KOPT-K1 (cell line): ENCODE measurements around the gene FGF14.
"Not testable (repeated sequence)": the region's sequence is repeated elsewhere in the genome, so short reads cannot be mapped to it uniquely, and the experiment has no call there.

Experiments used
- H3K27ac ChIP-seq: fragments of 200-600 bp; sonication (generic); 2 replicates; pipeline ENCODE4 v1.5.1; 2016; ENCODE audit warnings: antibody characterized with exemption, mild to moderate bottlenecking, low read depth, low read length; ENCODE audit not compliant: poor library complexity, severe bottlenecking
- H3K36me3 ChIP-seq: fragments of 200-600 bp; sonication (generic); 2 replicates; pipeline ENCODE4 v1.5.1; 2017; ENCODE audit warnings: antibody characterized with exemption, mild to moderate bottlenecking, low read length, moderate library complexity; ENCODE audit not compliant: insufficient read depth
- H3K9me3 ChIP-seq: fragments of 200-600 bp; sonication (generic); 2 replicates; pipeline ENCODE4 v1.5.1; 2017; ENCODE audit warnings: antibody characterized with exemption, low read length, mild to moderate bottlenecking; ENCODE audit not compliant: insufficient read depth, poor library complexity, severe bottlenecking

FGF14 gene

GRCh38 chr13:101868585-101869469 is 533.0 kb downstream of the FGF14 start:
- Histone ChIP-seq H3K9me3 (no peaks in the 10 kb centered on the region), H3K36me3 (no peaks in the 10 kb centered on the region), H3K27ac (no peak overlapping the region)

DNA sequence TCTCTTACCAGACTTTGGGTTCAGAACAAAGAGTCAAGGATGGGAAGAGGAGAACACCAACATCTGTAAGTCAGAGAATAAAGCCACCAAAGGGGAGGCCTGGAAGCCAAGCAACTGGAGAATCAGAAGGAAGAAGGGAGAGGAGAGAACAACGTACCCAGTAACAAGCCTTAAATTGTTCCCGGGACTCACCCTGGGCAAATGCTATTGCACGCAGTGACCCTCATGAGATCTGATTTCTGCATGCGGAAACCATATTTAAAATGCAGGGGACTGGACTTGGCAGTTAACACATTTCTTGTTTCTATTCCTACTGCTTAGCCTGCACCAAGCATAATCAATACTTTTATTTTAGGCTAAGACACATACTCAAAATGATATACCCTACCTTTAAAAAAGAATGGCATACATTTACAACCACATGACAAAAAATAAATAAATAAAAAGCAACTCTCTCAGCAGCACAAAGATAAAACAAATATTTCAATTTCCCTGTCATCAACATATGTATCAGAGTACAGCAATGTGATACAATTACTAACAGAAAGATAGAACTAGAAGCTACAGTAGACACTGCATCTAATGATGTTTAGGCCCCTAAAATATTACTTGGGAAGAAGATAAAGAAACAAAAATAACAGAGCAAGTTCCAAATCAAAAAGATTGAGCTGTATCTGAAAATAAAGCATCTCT is 534.8 kb downstream of the FGF14 start:
- Histone ChIP-seq H3K27ac (no peak overlapping the region), H3K9me3 (no peaks in the 10 kb centered on the region), H3K36me3 (no peaks in the 10 kb centered on the region)

DNA sequence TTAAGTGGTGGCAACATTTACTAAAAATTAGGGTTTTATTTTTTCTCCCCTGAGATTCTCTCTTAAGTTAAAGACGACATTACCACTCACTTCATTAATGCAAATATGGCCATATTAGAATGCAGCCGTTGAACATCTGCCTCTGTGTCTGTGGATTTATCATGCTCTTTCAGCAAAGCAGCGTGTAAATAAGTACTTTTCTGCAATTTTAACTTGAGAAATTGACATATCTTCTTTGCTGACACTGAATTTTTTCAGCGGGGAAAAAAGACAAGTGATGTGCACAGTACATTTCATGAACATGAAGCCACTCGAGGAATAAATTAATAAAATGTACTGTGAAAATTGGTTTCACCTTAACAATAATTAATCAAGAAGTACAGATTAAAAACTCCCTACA is 543.0 kb downstream of the FGF14 start:
- Histone ChIP-seq H3K27ac (no peak overlapping the region), H3K36me3 (no peaks in the 10 kb centered on the region), H3K9me3 (no peaks in the 10 kb centered on the region)

GRCh38 chr13:101846701-101847100 is 555.1 kb downstream of the FGF14 start:
- Histone ChIP-seq H3K27ac (no peak overlapping the region), H3K36me3 (no peaks in the 10 kb centered on the region), H3K9me3 (no peaks in the 10 kb centered on the region)

DNA sequence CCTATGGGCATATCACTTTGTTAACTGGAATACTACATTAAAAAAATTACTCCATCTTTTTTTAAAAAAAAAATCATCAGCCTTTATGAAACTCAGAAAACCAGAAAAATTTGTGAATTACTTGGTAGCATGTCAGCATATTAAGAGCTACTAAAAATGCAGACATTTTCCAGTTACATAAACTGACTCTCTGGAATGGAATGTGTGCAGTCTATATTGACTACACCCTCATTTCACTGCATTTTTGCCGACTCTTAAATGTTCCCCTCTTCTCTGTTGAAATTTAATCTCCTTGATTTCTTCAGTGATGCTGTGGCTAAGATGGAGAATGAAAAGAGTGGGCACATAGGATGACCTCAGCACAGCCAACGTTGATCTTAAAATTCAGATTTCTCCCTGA is 555.6 kb downstream of the FGF14 start:
- H3K36me3 ChIP-seq, result no peaks in the 10 kb centered on the region
- no peak overlapping the region for H3K27ac ChIP-seq
- no peaks in the 10 kb centered on the region for H3K9me3 ChIP-seq

DNA sequence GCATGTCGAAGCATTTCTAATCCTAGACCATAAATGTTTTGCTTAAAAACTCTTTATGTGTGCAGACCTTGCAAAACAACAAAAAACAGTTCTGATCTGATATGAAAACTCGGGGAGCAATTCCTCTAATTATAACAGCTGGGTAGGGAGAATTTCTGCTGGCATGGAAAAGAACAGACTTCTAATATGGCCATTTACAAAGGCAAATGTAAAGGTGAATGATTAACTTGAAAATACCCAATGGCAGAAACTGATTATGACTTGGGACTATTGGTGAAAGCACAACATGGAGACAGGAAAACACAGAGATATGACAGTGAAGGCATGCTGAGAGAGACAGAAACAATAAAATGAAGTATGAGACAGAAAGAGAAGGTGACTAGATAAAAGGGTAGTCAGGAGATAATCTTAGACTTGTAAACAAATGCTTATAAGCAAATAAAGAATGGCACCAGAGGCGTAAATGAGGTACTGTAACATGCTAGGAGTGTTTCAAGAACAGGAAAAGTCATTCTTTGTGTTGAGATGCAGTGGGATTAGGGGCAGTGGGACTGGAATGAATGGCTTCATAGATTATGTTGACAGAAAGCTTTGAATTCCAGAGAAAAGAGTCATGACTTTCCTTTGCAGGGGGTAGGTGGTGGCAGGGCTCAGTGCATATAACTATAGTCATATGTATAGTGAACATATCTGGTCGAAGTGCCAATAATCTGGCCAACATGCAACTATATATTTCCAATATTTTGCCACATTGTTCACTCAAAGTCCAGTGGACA is 556.4 kb downstream of the FGF14 start:
- H3K9me3 ChIP-seq, result no peaks in the 10 kb centered on the region
- no peaks in the 10 kb centered on the region for H3K36me3 ChIP-seq
- no peak overlapping the region for H3K27ac ChIP-seq

- H3K9me3 ChIP-seq, result no peaks in the 10 kb centered on the region
- H3K27ac ChIP-seq, result no peak overlapping the region
- H3K36me3 ChIP-seq, result no peaks in the 10 kb centered on the region
These were observed 560.1 kb downstream of the FGF14 start for GRCh38 chr13:101841698-101842097.

GRCh38 chr13:101838323-101838722 is 563.5 kb downstream of the FGF14 start:
- Histone ChIP-seq H3K9me3 (no peaks in the 10 kb centered on the region), H3K27ac (no peak overlapping the region), H3K36me3 (no peaks in the 10 kb centered on the region)

DNA sequence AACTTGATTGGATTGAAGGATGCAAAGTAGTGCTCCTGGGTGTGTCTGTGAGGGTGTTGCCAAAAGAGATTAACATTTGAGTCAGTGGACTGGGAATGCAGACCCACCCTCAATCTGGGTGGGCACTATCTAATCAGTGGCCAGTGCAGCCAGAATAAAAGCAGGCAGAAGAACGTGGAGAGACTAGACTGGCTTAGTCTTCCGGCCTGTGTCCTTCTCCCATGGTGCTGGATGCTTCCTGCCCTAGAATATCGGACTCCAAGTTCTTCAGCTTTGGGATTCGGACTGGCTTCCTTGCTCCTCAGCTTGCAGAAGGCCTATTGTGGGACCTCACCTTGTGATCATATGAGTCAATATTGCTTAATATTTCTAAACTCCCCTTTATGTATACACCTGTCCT is 564.1 kb downstream of the FGF14 start:
- not testable (repeated sequence) for H3K9me3 ChIP-seq, H3K36me3 ChIP-seq, H3K27ac ChIP-seq

- Histone ChIP-seq H3K27ac (no peak overlapping the region), H3K36me3 (no peaks in the 10 kb centered on the region), H3K9me3 (no peaks in the 10 kb centered on the region)
These were observed 564.6 kb downstream of the FGF14 start for GRCh38 chr13:101837288-101837687.

GRCh38 chr13:101835920-101836319 is 565.9 kb downstream of the FGF14 start:
- Histone ChIP-seq H3K36me3 (no peaks in the 10 kb centered on the region), H3K27ac (no peak overlapping the region), H3K9me3 (no peaks in the 10 kb centered on the region)

DNA sequence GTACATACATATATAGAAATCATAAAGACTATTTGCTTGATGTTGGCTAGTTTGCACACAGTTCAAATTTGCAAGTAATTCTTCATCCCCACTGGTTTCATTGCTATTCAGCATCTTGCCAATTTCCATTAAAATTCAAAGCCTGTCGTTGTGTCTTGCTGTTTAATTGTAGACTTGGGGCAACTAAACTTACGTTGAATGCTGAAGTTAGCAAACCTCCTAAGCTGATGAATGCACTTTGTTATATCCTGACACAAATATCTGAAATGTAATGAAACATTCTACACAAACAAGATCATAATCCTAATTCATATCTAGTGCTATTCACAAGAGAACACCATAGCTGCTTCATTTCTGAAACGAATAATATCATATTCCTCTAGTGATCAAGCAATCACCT is 568.2 kb downstream of the FGF14 start:
- no peak overlapping the region for H3K27ac ChIP-seq
- H3K9me3 ChIP-seq, result no peaks in the 10 kb centered on the region
- H3K36me3 ChIP-seq, result no peaks in the 10 kb centered on the region

DNA sequence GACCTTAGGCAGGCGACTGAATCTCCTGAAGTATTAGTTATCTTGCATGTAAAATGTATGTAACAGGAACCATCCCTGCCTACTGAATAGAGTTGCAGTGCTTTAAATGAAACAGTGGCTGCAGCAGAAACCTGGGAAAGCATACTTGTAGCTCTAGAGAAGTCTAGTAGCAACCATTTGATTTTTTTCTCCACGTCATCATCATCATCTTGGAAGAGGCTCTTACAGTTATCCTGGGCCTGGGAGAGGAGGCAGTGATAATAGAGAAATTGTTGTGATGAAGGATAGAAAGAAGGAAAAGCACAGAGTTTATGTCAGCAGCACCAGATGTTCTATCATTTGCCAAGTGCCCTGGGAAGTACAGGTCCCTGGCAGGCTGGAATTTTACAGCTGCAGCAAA is 571.8 kb downstream of the FGF14 start:
- Histone ChIP-seq H3K36me3 (no peaks in the 10 kb centered on the region), H3K9me3 (no peaks in the 10 kb centered on the region), H3K27ac (no peak overlapping the region)

- Histone ChIP-seq H3K27ac (no peak overlapping the region), H3K9me3 (no peaks in the 10 kb centered on the region), H3K36me3 (no peaks in the 10 kb centered on the region)
These were observed 572.4 kb downstream of the FGF14 start for GRCh38 chr13:101829484-101829883.

GRCh38 chr13:101828119-101828518 is 573.7 kb downstream of the FGF14 start:
- Histone ChIP-seq H3K36me3 (no peaks in the 10 kb centered on the region), H3K27ac (no peak overlapping the region), H3K9me3 (no peaks in the 10 kb centered on the region)
